SK-N-SH (cell line): ENCODE results near the gene CAP2. TPM values are rescaled to one million over a fixed set of nuclear protein-coding genes. Genes with fewer than 3 reads are reported as not detected.

ENCODE experiments used
- CTCF ChIA-PET: fragments of 300-600, 350-600 bp; formaldehyde crosslinking; extraction: SDS; loops from one replicate; lab custom pipeline; 2021; lab: Yijun Ruan, JAX
- POLR2A ChIA-PET: fragments of 350-600 bp; sonication (Branson Sonifier 250); formaldehyde crosslinking; extraction: SDS; loops from one replicate; lab custom pipeline; 2020; ENCODE audit warnings: antibody characterized with exemption, inconsistent platforms; lab: Yijun Ruan, JAX
- DNase-seq: peaks from one replicate; pipeline ENCODE4 v3.0.0; 2012
- H2AFZ ChIP-seq: fragments of 200-600 bp; sonication (generic); 2 replicates; pipeline ENCODE4 v1.8.1; 2016; ENCODE audit warnings: antibody characterized with exemption, mild to moderate bottlenecking, low read depth
- H3F3A ChIP-seq: fragments of 200-600 bp; sonication (generic); replicated peaks from 2 replicates; pipeline ENCODE3; 2016; ENCODE audit warnings: antibody characterized with exemption, mild to moderate bottlenecking; ENCODE audit not compliant: insufficient read depth
- H3K27ac ChIP-seq, 2 experiments: fragments of 200-500 bp in 1 of 2; fragments of 200-600 bp in 1 of 2; sonication (Bioruptor generic) in 1 of 2; sonication (generic), shearing (Covaris generic) in 1 of 2; 2 replicates each; pipeline versions ENCODE4 v1.5.1 to v1.6.1; 2014 to 2016; ENCODE audit warnings: low read depth in 2 of 2, inconsistent platforms in 1 of 2, low read length in 1 of 2, mild to moderate bottlenecking in 1 of 2, mixed read lengths in 1 of 2
- H3K27me3 ChIP-seq: fragments of 200-600 bp; sonication (generic), shearing (Covaris generic); 2 replicates; pipeline ENCODE4 v1.6.1; 2016; ENCODE audit warnings: mixed run types; ENCODE audit not compliant: insufficient read depth
- H3K36me3 ChIP-seq, 2 experiments: fragments of 200-500 bp in 1 of 2; fragments of 200-600 bp in 1 of 2; sonication (Bioruptor generic) in 1 of 2; sonication (generic) in 1 of 2; replicated peaks in 1 of 2; 2 replicates each; pipeline versions ENCODE3 to v1.5.1; 2014 to 2016; ENCODE audit warnings: low read length in 1 of 2, mild to moderate bottlenecking in 1 of 2; ENCODE audit not compliant: insufficient read depth in 2 of 2, control insufficient read depth in 1 of 2
- H3K4me1 ChIP-seq, 2 experiments: fragments of 200-500 bp in 1 of 2; fragments of 200-600 bp in 1 of 2; sonication (Bioruptor generic) in 1 of 2; sonication (generic), shearing (Covaris generic) in 1 of 2; 2 replicates each; pipeline versions ENCODE4 v1.5.1 to v1.6.1; 2014 to 2016; ENCODE audit warnings: low read depth in 1 of 2, low read length in 1 of 2, mixed run types in 1 of 2; ENCODE audit not compliant: insufficient read depth in 2 of 2, control insufficient read depth in 1 of 2
- H3K4me2 ChIP-seq: fragments of 200-600 bp; sonication (generic), shearing (Covaris generic); 2 replicates; pipeline ENCODE4 v1.6.1; 2017; ENCODE audit warnings: mixed run types
- H3K4me3 ChIP-seq, 2 experiments: fragments of 200-500 bp in 1 of 2; fragments of 200-600 bp in 1 of 2; sonication (Bioruptor generic) in 1 of 2; sonication (generic), shearing (Covaris generic) in 1 of 2; 2 replicates each; pipeline versions ENCODE4 v1.5.1 to v1.8.1; 2014 to 2016; ENCODE audit warnings: low read depth in 2 of 2, inconsistent platforms in 1 of 2, low read length in 1 of 2, mild to moderate bottlenecking in 1 of 2, mixed read lengths in 1 of 2, moderate library complexity in 1 of 2
- H3K79me2 ChIP-seq: fragments of 200-600 bp; sonication (generic); 2 replicates; pipeline ENCODE4 v1.8.1; 2017; ENCODE audit warnings: mild to moderate bottlenecking; ENCODE audit not compliant: insufficient read depth
- H3K9ac ChIP-seq: fragments of 200-600 bp; sonication (generic); 2 replicates; pipeline ENCODE4 v1.6.1; 2017; ENCODE audit warnings: mixed run types
- H3K9me2 ChIP-seq: fragments of 200-600 bp; sonication (generic); 2 replicates; pipeline ENCODE4 v1.6.1; 2017; ENCODE audit warnings: mixed run types
- H3K9me3 ChIP-seq: fragments of 200-600 bp; sonication (generic); 2 replicates; pipeline ENCODE4 v1.6.1; 2017; ENCODE audit warnings: mixed run types, mild to moderate bottlenecking, moderate library complexity
- H4K20me1 ChIP-seq: fragments of 200-600 bp; sonication (generic); 2 replicates; pipeline ENCODE4 v1.6.1; 2017; ENCODE audit warnings: mild to moderate bottlenecking, mixed run types; ENCODE audit not compliant: insufficient read depth
- EZH2phosphoT487 ChIP-seq: fragments of 200-600 bp; sonication (generic); IDR thresholded peaks from 2 replicates; pipeline ENCODE4 v1.6.1; 2017; ENCODE audit warnings: low read depth, mixed run types, mild to moderate bottlenecking, antibody characterized with exemption, moderate library complexity, borderline replicate concordance
- FOSL2 ChIP-seq: IDR thresholded peaks from 2 replicates; pipeline ENCODE4 v1.4.0; 2012; ENCODE audit warnings: low read depth, mild to moderate bottlenecking, moderate library complexity, borderline replicate concordance
- FOXJ3 ChIP-seq: sonication (generic); formaldehyde crosslinking; IDR thresholded peaks from 2 replicates; pipeline ENCODE4 v1.5.1; 2020; ENCODE audit warnings: mild to moderate bottlenecking, missing genetic modification reagents
- JUND ChIP-seq: IDR thresholded peaks from 2 replicates; pipeline ENCODE4 v1.4.0; 2012
- MXI1 ChIP-seq: IDR thresholded peaks from 2 replicates; pipeline ENCODE4 v1.6.1; 2012; ENCODE audit warnings: mild to moderate bottlenecking, low read depth, low read length, improper control_type of control experiment
- NFIC ChIP-seq: IDR thresholded peaks from 2 replicates; pipeline ENCODE4 v1.4.0; 2012; ENCODE audit warnings: borderline replicate concordance
- NRF1 ChIP-seq: IDR thresholded peaks from 2 replicates; pipeline ENCODE4 v1.6.1; 2012; ENCODE audit warnings: low read depth, mild to moderate bottlenecking, low read length
- POLR2AphosphoS5 ChIP-seq: IDR thresholded peaks from 2 replicates; pipeline ENCODE4 v1.6.1; 2012; ENCODE audit warnings: low read depth, low read length
- RFX5 ChIP-seq: IDR thresholded peaks from 2 replicates; pipeline ENCODE4 v1.6.1; 2012; ENCODE audit warnings: mild to moderate bottlenecking, improper control_type of control experiment, low read length
- TAF1 ChIP-seq: IDR thresholded peaks from 2 replicates; pipeline ENCODE4 v1.6.1; 2012; ENCODE audit warnings: low read depth, mild to moderate bottlenecking, low read length, moderate library complexity, borderline replicate concordance
- TEAD4 ChIP-seq: IDR thresholded peaks from 2 replicates; pipeline ENCODE4 v1.4.0; 2012; ENCODE audit warnings: mild to moderate bottlenecking, borderline replicate concordance; ENCODE audit not compliant: insufficient read depth
- WGBS: methylation state at CpG from one replicate; pipeline ENCODE4 v1.1.6; 2017; ENCODE audit warnings: low lambda C conversion rate; 5-methylcytosine and 5-hydroxymethylcytosine counted together
- polyA plus RNA-seq, 3 experiments: library from polyadenylated mRNA; depleted of rRNA; stranded (reverse); fragments of >200 nt; gene quantifications; 2 replicates each; pipeline ENCODE4 v1.2.3, GENCODE V29; 2012
- TF ChIP-seq, protein P1 (sequence below): fragments of 200-600 bp; sonication (generic); IDR thresholded peaks from 2 replicates; pipeline ENCODE4 v1.6.1; 2017; ENCODE audit warnings: antibody characterized with exemption, mild to moderate bottlenecking, moderate library complexity
- TF ChIP-seq, protein P2 (sequence below): IDR thresholded peaks from 2 replicates; pipeline ENCODE4 v1.4.0; 2012; ENCODE audit warnings: low read depth, borderline replicate concordance
- TF ChIP-seq, protein P3 (sequence below): IDR thresholded peaks from 2 replicates; pipeline ENCODE4 v1.6.1; 2012; ENCODE audit warnings: mild to moderate bottlenecking, low read depth, low read length, moderate library complexity
- TF ChIP-seq, protein P4 (sequence below): IDR thresholded peaks from 2 replicates; pipeline ENCODE4 v1.4.0; 2012; ENCODE audit warnings: low read depth, borderline replicate concordance
- TF ChIP-seq, protein P5 (sequence below): fragments of 150-350 bp; IDR thresholded peaks from 2 replicates; pipeline ENCODE4 v1.6.1; 2016; ENCODE audit warnings: mild to moderate bottlenecking, low read depth, low read length

The CAP2 gene
- polyA plus RNA-seq, 1 of the 3 experiments (the other 2 are of a cell fraction), result 8.5 TPM

GRCh38 chr6:17506962-17507361, 113.6 kb downstream of the CAP2 start:
- 91% methylated on average over 12 of the region's 12 CpGs for WGBS
- no peak for DNase-seq
- H2AFZ ChIP-seq, result no peak overlapping the region
- no peak for TF ChIP-seq TEAD4
- TF ChIP-seq, protein P1, sequence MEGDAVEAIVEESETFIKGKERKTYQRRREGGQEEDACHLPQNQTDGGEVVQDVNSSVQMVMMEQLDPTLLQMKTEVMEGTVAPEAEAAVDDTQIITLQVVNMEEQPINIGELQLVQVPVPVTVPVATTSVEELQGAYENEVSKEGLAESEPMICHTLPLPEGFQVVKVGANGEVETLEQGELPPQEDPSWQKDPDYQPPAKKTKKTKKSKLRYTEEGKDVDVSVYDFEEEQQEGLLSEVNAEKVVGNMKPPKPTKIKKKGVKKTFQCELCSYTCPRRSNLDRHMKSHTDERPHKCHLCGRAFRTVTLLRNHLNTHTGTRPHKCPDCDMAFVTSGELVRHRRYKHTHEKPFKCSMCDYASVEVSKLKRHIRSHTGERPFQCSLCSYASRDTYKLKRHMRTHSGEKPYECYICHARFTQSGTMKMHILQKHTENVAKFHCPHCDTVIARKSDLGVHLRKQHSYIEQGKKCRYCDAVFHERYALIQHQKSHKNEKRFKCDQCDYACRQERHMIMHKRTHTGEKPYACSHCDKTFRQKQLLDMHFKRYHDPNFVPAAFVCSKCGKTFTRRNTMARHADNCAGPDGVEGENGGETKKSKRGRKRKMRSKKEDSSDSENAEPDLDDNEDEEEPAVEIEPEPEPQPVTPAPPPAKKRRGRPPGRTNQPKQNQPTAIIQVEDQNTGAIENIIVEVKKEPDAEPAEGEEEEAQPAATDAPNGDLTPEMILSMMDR, result no peak
- no peak overlapping the region for H3K9ac ChIP-seq
- peaks cover 0 to 4% of the 10 kb centered on the region in 2 experiments for H3K36me3 ChIP-seq
- POLR2A ChIA-PET, result no interaction called here
- H3K79me2 ChIP-seq, result no peaks in the 10 kb centered on the region
- H3K4me2 ChIP-seq, result no peak overlapping the region
- H3K9me2 ChIP-seq, result no peaks in the 10 kb centered on the region
- CTCF ChIA-PET, result interaction anchor here (2.9 kb wide), 1 partner anchor 16 kb away, joined by 10 read pairs; no protein-coding TSS in a partner anchor
- no peaks in the 10 kb centered on the region for H3K9me3 ChIP-seq
- H3K4me1 ChIP-seq, result no peaks in the 10 kb centered on the region
- H3K27ac ChIP-seq, result no peak overlapping the region
- H3F3A ChIP-seq, result peaks cover 6% of the 10 kb centered on the region
- H4K20me1 ChIP-seq, result no peaks in the 10 kb centered on the region
- H3K27me3 ChIP-seq, result no peaks in the 10 kb centered on the region
- H3K4me3 ChIP-seq, result no peak overlapping the region

DNA sequence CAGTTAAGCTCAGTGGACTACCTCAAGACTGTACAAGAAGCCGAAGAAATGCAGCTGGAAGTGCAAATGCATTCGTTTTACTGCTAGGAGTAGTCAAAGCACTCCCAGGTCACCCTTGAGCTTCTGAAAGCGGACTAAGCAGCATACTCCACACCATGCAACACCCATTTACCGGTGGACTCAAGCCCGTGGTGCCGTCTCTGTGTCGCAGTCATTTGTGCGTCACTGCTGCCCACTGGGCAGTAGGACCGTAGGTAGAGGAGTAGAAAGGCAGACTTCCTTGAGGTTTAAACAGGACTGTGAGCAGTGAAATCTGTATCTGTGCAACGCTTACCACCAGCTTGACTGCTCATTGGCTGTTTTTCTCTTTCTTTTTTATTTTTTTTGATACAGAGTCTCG, 117.7 kb downstream of the CAP2 start:
- POLR2A ChIA-PET, result no interaction called here
- H3K79me2 ChIP-seq, result no peaks in the 10 kb centered on the region
- no peak overlapping the region for H3K27ac ChIP-seq
- H2AFZ ChIP-seq, result no peak overlapping the region
- H3K9ac ChIP-seq, result no peak overlapping the region
- H3K4me2 ChIP-seq, result no peak overlapping the region
- CTCF ChIA-PET, result no interaction called here
- no peak overlapping the region for H3K4me3 ChIP-seq
- no peaks in the 10 kb centered on the region for H3K4me1 ChIP-seq
- H3K9me2 ChIP-seq, result no peaks in the 10 kb centered on the region
- no peaks in the 10 kb centered on the region for H3F3A ChIP-seq
- WGBS, result 86% methylated on average over 11 of the region's 11 CpGs
- H3K27me3 ChIP-seq, result no peaks in the 10 kb centered on the region
- no peak for DNase-seq
- H3K9me3 ChIP-seq, result no peaks in the 10 kb centered on the region
- H4K20me1 ChIP-seq, result no peaks in the 10 kb centered on the region
- H3K36me3 ChIP-seq, result peaks cover 0 to 9% of the 10 kb centered on the region in 2 experiments
- TF ChIP-seq, protein P2, sequence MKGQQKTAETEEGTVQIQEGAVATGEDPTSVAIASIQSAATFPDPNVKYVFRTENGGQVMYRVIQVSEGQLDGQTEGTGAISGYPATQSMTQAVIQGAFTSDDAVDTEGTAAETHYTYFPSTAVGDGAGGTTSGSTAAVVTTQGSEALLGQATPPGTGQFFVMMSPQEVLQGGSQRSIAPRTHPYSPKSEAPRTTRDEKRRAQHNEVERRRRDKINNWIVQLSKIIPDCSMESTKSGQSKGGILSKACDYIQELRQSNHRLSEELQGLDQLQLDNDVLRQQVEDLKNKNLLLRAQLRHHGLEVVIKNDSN, result no peak
- TF ChIP-seq TAF1 (no peak), TEAD4 (no peak), NRF1 (no peak), NFIC (no peak), POLR2AphosphoS5 (no peak), JUND (no peak), RFX5 (no peak), FOXJ3 (CRISPR knock-in tag) (no peak), EZH2phosphoT487 (no peak), FOSL2 (no peak), MXI1 (no peak)
- TF ChIP-seq, protein P3, sequence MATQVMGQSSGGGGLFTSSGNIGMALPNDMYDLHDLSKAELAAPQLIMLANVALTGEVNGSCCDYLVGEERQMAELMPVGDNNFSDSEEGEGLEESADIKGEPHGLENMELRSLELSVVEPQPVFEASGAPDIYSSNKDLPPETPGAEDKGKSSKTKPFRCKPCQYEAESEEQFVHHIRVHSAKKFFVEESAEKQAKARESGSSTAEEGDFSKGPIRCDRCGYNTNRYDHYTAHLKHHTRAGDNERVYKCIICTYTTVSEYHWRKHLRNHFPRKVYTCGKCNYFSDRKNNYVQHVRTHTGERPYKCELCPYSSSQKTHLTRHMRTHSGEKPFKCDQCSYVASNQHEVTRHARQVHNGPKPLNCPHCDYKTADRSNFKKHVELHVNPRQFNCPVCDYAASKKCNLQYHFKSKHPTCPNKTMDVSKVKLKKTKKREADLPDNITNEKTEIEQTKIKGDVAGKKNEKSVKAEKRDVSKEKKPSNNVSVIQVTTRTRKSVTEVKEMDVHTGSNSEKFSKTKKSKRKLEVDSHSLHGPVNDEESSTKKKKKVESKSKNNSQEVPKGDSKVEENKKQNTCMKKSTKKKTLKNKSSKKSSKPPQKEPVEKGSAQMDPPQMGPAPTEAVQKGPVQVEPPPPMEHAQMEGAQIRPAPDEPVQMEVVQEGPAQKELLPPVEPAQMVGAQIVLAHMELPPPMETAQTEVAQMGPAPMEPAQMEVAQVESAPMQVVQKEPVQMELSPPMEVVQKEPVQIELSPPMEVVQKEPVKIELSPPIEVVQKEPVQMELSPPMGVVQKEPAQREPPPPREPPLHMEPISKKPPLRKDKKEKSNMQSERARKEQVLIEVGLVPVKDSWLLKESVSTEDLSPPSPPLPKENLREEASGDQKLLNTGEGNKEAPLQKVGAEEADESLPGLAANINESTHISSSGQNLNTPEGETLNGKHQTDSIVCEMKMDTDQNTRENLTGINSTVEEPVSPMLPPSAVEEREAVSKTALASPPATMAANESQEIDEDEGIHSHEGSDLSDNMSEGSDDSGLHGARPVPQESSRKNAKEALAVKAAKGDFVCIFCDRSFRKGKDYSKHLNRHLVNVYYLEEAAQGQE, result no peak
- TF ChIP-seq, protein P4, sequence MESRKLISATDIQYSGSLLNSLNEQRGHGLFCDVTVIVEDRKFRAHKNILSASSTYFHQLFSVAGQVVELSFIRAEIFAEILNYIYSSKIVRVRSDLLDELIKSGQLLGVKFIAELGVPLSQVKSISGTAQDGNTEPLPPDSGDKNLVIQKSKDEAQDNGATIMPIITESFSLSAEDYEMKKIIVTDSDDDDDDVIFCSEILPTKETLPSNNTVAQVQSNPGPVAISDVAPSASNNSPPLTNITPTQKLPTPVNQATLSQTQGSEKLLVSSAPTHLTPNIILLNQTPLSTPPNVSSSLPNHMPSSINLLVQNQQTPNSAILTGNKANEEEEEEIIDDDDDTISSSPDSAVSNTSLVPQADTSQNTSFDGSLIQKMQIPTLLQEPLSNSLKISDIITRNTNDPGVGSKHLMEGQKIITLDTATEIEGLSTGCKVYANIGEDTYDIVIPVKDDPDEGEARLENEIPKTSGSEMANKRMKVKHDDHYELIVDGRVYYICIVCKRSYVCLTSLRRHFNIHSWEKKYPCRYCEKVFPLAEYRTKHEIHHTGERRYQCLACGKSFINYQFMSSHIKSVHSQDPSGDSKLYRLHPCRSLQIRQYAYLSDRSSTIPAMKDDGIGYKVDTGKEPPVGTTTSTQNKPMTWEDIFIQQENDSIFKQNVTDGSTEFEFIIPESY, result no peak
- TF ChIP-seq, protein P5, sequence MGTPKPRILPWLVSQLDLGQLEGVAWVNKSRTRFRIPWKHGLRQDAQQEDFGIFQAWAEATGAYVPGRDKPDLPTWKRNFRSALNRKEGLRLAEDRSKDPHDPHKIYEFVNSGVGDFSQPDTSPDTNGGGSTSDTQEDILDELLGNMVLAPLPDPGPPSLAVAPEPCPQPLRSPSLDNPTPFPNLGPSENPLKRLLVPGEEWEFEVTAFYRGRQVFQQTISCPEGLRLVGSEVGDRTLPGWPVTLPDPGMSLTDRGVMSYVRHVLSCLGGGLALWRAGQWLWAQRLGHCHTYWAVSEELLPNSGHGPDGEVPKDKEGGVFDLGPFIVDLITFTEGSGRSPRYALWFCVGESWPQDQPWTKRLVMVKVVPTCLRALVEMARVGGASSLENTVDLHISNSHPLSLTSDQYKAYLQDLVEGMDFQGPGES, result no peak
